CD1c-positive myeloid dendritic cell (primary cell): ENCODE measurements around the gene BAG3.
"Not testable (repeated sequence)": the region's sequence is repeated elsewhere in the genome, so short reads cannot be mapped to it uniquely, and the experiment has no call there.

Experiments used
- DNase-seq: peaks from one replicate; pipeline ENCODE4 v3.0.0-alpha.2; 2016; ENCODE audit errors: extremely low spot score

The BAG3 gene

GRCh38 chr10:119640875-119641526 is 10.2 kb upstream of the BAG3 start:
- DNase-seq: no peak

DNA sequence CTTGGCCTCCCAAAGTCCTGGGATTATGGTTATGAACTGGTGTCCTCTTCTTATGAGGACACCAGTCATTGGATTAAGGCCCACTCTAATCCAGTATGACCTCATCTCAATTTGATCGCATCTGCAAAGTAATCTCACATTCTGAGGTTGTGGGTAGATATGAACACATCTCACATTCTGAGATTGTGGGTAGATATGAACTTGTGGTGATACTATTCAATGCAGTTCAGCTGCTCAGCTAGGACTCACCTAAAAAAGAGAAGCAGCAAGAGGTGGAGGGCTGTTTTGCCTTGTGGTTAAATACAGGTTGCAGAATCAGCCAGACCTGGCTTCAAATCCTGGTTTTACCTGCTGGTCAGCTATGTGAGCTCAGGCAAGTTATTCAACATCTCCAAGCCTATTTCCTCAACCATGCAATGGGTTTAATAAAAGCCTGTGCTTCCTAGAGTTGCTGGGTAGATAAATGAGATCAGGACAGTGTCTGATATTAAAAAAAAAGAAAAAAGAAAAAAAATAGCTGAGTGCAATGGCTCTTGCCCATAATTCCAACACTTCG is 8.5 kb upstream of the BAG3 start:
- no peak for DNase-seq

DNA sequence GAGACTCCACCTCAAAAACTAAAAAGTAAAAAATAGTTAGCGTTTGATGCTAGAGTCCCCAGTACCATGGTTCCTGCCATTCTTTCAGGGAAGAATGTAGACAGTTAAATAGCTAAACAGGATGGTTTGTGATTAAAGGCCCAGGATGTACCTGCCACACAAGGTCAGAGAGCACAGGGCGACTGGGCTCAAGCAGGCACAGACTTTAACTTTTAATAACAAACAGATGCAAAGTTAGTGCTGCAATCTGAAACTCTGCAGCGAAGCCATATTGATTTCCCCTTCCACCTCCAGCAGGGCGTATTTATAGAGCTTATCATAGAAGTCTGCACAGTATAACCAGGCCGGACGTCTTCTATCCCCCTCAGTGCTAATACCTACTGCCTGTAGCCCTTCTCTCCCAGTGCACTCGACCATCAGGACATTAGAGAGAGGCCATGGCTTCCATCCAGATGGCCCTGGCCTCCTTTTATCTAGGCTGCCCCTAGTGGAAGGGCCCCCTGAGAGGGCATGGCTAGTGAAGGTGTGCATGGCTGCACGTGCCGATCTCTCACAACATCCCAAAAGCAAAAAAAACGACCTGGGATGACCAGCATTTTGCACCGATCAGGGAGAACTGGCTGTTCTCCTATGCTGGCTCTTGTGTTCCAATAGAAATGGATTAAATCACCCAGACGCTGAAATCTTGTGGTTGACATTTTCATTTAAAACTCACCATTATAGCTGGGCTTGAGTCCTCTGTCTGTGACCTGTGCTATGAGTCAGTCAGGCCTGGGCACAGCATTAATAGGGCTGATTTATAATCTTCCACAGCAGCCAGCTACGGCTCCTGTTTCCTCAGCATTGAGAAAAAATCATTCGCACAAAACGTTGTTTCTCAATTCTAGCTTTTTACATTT is 7.6 kb upstream of the BAG3 start:
- DNase-seq: no peak

- no peak for DNase-seq
These were observed 6.9 kb upstream of the BAG3 start for GRCh38 chr10:119644205-119644814.

DNA sequence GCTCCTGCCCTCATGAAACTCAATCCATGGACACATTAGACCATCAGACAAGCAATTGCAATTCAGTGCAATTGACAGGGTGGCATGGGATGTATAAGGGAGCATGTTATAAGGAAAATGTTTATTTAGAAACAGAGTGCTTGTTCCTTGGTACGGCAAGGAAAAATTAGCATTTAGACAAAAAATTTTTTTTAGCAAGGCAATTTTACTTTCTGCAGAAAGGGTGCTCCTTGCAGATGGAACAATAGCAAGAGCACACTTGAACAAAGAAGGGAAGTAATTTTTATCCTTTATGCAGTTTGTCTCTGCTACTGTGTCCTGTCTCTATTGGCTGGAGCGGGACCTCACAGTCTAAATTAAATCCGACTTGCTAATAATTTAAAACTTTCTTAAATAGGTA is 6.2 kb upstream of the BAG3 start:
- no peak for DNase-seq

DNA sequence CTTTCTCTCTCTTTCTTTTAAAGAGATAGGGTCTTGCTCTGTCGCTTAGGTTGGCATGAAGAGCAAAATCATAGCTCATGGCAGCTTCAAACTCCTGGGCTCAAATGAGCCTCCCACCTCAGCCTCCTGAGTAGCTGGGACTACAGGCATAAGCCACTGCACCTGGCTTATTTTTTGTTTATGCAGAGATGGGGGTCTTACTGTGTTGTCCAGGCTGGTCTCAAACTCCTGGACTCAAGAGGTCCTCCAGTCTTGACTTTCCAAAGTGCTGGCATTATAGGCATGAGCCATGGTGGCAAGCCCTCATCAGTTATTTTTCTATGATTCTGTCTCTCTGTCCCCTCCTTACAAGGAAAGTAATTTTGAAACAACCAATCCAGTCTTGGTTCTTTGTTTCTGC is 1.1 kb upstream of the BAG3 start:
- DNase-seq: no peak

- DNase-seq: peak; percentile 18
These were observed 557 bp downstream of the BAG3 start for GRCh38 chr10:119651514-119652360.

- peak; percentile 34 for DNase-seq
These were observed 1.2 kb downstream of the BAG3 start for GRCh38 chr10:119652361-119652730.

DNA sequence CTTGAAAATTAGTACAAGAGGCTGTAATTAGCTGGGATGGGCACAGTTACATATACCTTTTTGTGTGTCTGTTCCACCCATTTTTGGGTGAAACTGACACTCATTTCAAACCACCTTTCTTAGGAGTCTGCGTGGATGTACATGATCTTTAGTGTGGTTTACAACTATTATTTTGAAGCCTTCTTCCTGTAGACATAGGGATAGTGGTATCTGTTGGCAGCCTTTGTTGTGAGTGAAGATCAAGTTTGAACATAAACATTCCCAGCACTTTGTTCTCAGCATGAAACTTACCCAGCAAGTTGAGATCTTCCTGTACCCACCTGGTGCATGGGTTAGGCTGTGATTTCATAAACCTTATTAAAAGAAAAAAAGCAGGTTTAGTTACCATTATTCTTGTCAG is 2.0 kb downstream of the BAG3 start:
- no peak for DNase-seq

GRCh38 chr10:119653916-119654315 is 2.7 kb downstream of the BAG3 start:
- DNase-seq: no peak

DNA sequence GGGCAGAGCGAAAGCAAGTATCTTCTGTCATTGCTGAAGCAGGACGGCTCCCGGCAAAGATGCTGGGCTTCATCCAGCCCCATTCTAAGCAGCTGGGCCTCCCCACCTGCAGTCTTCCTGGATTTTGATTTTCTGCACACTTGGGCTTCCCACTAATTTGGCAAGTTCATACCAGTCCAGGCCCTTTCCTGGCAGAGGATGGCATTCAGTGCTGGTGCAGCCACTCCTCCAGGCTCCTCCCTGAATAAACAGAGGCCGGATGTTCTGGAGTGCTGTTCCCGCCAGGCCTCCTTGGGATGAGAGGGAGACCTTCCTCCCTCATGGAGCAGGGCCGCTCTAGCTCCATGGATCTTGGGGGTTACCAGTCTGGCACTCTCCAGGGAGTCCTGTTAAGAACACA is 3.4 kb downstream of the BAG3 start:
- DNase-seq: no peak

- no peak for DNase-seq
These were observed 4.4 kb downstream of the BAG3 start for GRCh38 chr10:119655566-119656001.

GRCh38 chr10:119656760-119657159 is 5.6 kb downstream of the BAG3 start:
- DNase-seq: no peak

GRCh38 chr10:119657725-119658124 is 6.5 kb downstream of the BAG3 start:
- no peak for DNase-seq

DNA sequence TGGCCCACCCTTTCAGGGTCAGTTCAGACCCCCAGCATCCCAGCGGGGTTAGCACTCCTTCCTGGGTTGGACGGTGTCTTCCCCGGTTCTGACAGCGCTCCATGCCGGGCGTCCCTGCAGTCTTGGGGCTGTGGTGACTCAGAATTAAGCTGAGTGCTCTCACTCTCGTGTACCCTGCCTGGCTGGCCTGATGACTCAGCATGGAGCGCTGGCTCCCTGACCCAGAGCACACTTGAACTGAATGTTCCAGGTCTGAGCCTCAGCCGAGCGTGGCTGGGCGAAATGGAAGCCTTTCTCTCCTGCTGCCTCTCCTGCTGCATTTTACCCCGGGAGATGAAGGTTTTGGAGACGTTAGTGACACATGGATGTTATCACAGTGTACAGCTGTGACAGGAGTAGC is 7.1 kb downstream of the BAG3 start:
- peak; percentile 44 for DNase-seq

DNA sequence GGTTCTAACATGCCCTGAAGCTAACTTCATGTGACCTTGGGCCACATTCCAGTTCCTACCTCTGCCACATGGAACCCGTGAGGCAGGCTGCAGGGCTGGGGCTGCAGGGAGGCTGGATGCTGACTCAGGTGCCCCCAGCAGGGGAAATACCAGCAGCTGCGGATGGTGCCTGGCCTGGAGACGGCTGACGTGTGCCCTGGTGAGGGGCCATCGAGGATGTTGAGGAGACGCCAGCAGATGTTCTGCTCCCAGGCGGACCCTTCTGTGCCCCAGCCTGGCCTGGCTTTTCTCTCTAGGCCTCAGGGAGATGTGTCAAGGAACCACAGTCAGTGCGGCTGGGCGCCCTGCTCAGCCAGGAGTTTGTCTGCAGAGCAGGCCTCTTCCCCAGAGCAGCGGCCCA is 8.8 kb downstream of the BAG3 start:
- DNase-seq: no peak

GRCh38 chr10:119662076-119662605 is 11.0 kb downstream of the BAG3 start:
- not testable (repeated sequence) for DNase-seq

GRCh38 chr10:119663866-119664698 is 12.9 kb downstream of the BAG3 start:
- no peak for DNase-seq

GRCh38 chr10:119665901-119666708 is 14.9 kb downstream of the BAG3 start:
- DNase-seq: no peak

DNA sequence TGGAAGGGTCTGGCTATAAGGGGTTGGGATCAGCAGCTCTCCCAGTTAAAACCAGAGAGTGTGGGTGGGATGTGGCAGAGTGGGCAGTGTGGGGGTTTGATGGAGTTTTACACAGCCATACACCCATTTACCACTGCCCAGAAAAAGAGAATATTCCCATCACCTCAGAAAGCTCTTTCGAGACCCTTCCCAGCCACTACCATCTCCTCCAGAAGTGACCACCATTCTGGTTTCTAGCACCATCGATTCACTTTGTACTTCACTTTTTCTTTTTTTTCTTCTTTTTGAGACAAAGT is 15.5 kb downstream of the BAG3 start:
- DNase-seq: no peak
